GM12878 (cell line): ENCODE data around the gene SYNGR4. TPM values are rescaled to one million over a fixed set of nuclear protein-coding genes. Genes with fewer than 3 reads are reported as not detected.

Experiments
- ATF7 ChIP-seq: fragments of 450-650 bp; IDR thresholded peaks from 2 replicates; pipeline ENCODE4 v1.6.1; 2016; ENCODE audit warnings: low read depth, mild to moderate bottlenecking
- BHLHE40 ChIP-seq, 2 experiments: fragments of 450-650 bp in 1 of 2; IDR thresholded peaks; 2 replicates each; pipeline ENCODE4 v1.6.1; 2011 to 2017; ENCODE audit warnings: low read depth in 2 of 2, borderline replicate concordance in 1 of 2, improper control_type of control experiment in 1 of 2, low read length in 1 of 2, mild to moderate bottlenecking in 1 of 2
- E2F4 ChIP-seq: IDR thresholded peaks from 2 replicates; pipeline ENCODE4 v1.6.1; 2012; ENCODE audit warnings: low read depth, low read length, improper control_type of control experiment
- ETV6 ChIP-seq, 2 experiments: fragments of 450-650 bp in 1 of 2; IDR thresholded peaks in 1 of 2; conservative IDR thresholded peaks in 1 of 2; 2 replicates each; pipeline ENCODE4 v1.6.1; 2014; ENCODE audit warnings: antibody characterized with exemption in 1 of 2, borderline replicate concordance in 1 of 2, low read depth in 1 of 2, mild to moderate bottlenecking in 1 of 2, moderate library complexity in 1 of 2
- IKZF1 ChIP-seq: fragments of 450-650 bp; conservative IDR thresholded peaks from 2 replicates; pipeline ENCODE4 v1.6.1; 2017; ENCODE audit warnings: antibody characterized with exemption, mild to moderate bottlenecking
- MLLT1 ChIP-seq: fragments of 450-650 bp; IDR thresholded peaks from 2 replicates; pipeline ENCODE4 v1.6.1; 2016; ENCODE audit warnings: mild to moderate bottlenecking
- NBN ChIP-seq: fragments of 450-650 bp; IDR thresholded peaks from 2 replicates; pipeline ENCODE4 v1.6.1; 2016
- RELB ChIP-seq: fragments of 450-650 bp; IDR thresholded peaks from 2 replicates; pipeline ENCODE4 v1.6.1; 2017; ENCODE audit warnings: low read depth, mild to moderate bottlenecking, moderate library complexity
- SMAD5 ChIP-seq: IDR thresholded peaks from 2 replicates; pipeline ENCODE4 v1.6.1; 2016; ENCODE audit warnings: antibody characterized with exemption, low read depth
- SMC3 ChIP-seq: IDR thresholded peaks from 2 replicates; pipeline ENCODE4 v1.6.1; 2011; ENCODE audit warnings: low read length, improper control_type of control experiment, borderline replicate concordance
- SRF ChIP-seq, 2 experiments: IDR thresholded peaks; 2 replicates each; pipeline ENCODE4 v1.6.1; 2011; ENCODE audit warnings: low read depth in 2 of 2, low read length in 2 of 2, mild to moderate bottlenecking in 1 of 2, moderate library complexity in 1 of 2
- ZNF592 ChIP-seq: fragments of 450-650 bp; IDR thresholded peaks from 2 replicates; pipeline ENCODE4 v1.6.1; 2017; ENCODE audit warnings: mild to moderate bottlenecking, moderate library complexity
- polyA plus RNA-seq, 11 experiments: library from polyadenylated mRNA; depleted of rRNA in 4 of 11; unstranded in 6 of 11; stranded (reverse) in 5 of 11; fragments of >200 nt; fragmentation: Nextera tagmentation in 4 of 11; fragmentation: Illumina TruSeq in 1 of 11; extraction: Ambion mirVana in 4 of 11; extraction: Trizol in 1 of 11; gene quantifications; 1 replicate in 1 of 11; 2 replicates in 10 of 11; pipeline versions ENCODE4 v1.2.1 to v1.2.3, GENCODE V29; 2011 to 2016; ENCODE audit warnings: inconsistent platforms in 2 of 11, missing spikeins in 2 of 11, low read depth in 1 of 11
- total RNA-seq, 4 experiments: library from RNA; depleted of rRNA in 3 of 4; stranded (reverse); fragments of >200 nt in 3 of 4; fragmentation: Illumina TruSeq in 1 of 4; extraction: Trizol in 1 of 4; gene quantifications; 2 replicates each; pipeline versions ENCODE4 v1.2.1 to v1.2.3, GENCODE V29; 2013 to 2021
- TF ChIP-seq, protein P1 (sequence below): fragments of 450-650 bp; formaldehyde crosslinking; IDR thresholded peaks from 2 replicates; pipeline ENCODE4 v1.4.0; 2020; ENCODE audit warnings: mild to moderate bottlenecking, moderate library complexity
- TF ChIP-seq, protein P2 (sequence below): IDR thresholded peaks from 2 replicates; pipeline ENCODE4 v1.6.1; 2011; ENCODE audit warnings: mild to moderate bottlenecking, low read depth, low read length, moderate library complexity; ENCODE audit not compliant: insufficient replicate concordance

Gene SYNGR4
- total and polyA plus RNA-seq, 10 of the 15 experiments (the other 5 are each of a cell fraction or from before 2014, with no cell fraction given), result 0.08 to 0.72 (median 0.17) TPM; not detected in 6

- TF ChIP-seq BHLHE40 (IDR thresholded peaks at IDR 0.05; ENCODE audit: borderline replicate concordance in 1 of 2, low read depth in 2 of 2, low read length in 1 of 2) (no peak), SMAD5 (no peak), IKZF1 (no peak), RELB (no peak), NBN (0 out of 2 replicates have a peak, but pooled peaks have one; percentile 37), ZNF592 (no peak), E2F4 (no peak), ETV6 (conservative IDR thresholded peaks at IDR 0.05 in 1 of 2, IDR thresholded peaks at IDR 0.05 in 1 of 2; ENCODE audit: borderline replicate concordance in 1 of 2, low read depth in 1 of 2) (no peak), ATF7 (no peak), SRF (IDR thresholded peaks at IDR 0.05; ENCODE audit: low read depth in 2 of 2, low read length in 2 of 2) (no peak), SMC3 (no peak), MLLT1 (no peak)
- TF ChIP-seq, protein P1, sequence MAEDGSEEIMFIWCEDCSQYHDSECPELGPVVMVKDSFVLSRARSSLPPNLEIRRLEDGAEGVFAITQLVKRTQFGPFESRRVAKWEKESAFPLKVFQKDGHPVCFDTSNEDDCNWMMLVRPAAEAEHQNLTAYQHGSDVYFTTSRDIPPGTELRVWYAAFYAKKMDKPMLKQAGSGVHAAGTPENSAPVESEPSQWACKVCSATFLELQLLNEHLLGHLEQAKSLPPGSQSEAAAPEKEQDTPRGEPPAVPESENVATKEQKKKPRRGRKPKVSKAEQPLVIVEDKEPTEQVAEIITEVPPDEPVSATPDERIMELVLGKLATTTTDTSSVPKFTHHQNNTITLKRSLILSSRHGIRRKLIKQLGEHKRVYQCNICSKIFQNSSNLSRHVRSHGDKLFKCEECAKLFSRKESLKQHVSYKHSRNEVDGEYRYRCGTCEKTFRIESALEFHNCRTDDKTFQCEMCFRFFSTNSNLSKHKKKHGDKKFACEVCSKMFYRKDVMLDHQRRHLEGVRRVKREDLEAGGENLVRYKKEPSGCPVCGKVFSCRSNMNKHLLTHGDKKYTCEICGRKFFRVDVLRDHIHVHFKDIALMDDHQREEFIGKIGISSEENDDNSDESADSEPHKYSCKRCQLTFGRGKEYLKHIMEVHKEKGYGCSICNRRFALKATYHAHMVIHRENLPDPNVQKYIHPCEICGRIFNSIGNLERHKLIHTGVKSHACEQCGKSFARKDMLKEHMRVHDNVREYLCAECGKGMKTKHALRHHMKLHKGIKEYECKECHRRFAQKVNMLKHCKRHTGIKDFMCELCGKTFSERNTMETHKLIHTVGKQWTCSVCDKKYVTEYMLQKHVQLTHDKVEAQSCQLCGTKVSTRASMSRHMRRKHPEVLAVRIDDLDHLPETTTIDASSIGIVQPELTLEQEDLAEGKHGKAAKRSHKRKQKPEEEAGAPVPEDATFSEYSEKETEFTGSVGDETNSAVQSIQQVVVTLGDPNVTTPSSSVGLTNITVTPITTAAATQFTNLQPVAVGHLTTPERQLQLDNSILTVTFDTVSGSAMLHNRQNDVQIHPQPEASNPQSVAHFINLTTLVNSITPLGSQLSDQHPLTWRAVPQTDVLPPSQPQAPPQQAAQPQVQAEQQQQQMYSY (CRISPR knock-in tag), result no peak
- TF ChIP-seq, protein P2, sequence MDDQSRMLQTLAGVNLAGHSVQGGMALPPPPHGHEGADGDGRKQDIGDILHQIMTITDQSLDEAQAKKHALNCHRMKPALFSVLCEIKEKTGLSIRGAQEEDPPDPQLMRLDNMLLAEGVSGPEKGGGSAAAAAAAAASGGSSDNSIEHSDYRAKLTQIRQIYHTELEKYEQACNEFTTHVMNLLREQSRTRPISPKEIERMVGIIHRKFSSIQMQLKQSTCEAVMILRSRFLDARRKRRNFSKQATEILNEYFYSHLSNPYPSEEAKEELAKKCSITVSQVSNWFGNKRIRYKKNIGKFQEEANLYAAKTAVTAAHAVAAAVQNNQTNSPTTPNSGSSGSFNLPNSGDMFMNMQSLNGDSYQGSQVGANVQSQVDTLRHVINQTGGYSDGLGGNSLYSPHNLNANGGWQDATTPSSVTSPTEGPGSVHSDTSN, result no peak
These were observed 33.3 kb downstream of the SYNGR4 start (continued) for GRCh38 chr19:48397263-48398101.
